Peyer's patch (tissue), 4 donors: ENCODE measurements around the gene MGAT5. TPM values are rescaled to one million over a fixed set of nuclear protein-coding genes. Genes with fewer than 3 reads are reported as not detected.

Experiments used
- DNase-seq, 3 donors: peaks; one replicate each; pipeline ENCODE4 v3.0.0-alpha.2; 2017 to 2019
- H3K27ac ChIP-seq, 4 donors: fragments of 200-600 bp; sonication (generic); one replicate each; pipeline ENCODE4 v1.5.1; 2016 to 2019
- H3K27me3 ChIP-seq, 2 donors: fragments of 200-600 bp; sonication (generic); one replicate each; pipeline ENCODE4 v1.5.1; 2019
- H3K36me3 ChIP-seq, 3 donors: fragments of 200-600 bp; sonication (generic); one replicate each; pipeline ENCODE4 v1.5.1; 2016 to 2019
- H3K4me1 ChIP-seq, 4 donors: fragments of 200-600 bp; sonication (generic); one replicate each; pipeline ENCODE4 v1.5.1; 2016 to 2019
- H3K4me3 ChIP-seq, 4 donors: fragments of 200-600 bp; sonication (generic); 1 replicate in 3 of 4; 2 replicates in 1 of 4; pipeline ENCODE4 v1.5.1; 2016 to 2019; ENCODE audit warnings: mild to moderate bottlenecking in 1 of 4
- H3K9me3 ChIP-seq, 4 donors: fragments of 200-600 bp; sonication (generic); one replicate each; pipeline ENCODE4 v1.5.1; 2016 to 2019; ENCODE audit warnings: mild to moderate bottlenecking in 1 of 4
- CTCF ChIP-seq, 6 experiments: fragments of 450-650 bp in 4 of 6; fragments of 200-600 bp in 2 of 6; sonication (generic) in 1 of 6; IDR thresholded peaks; one replicate each; pipeline ENCODE4 v1.5.1; 2017 to 2019; ENCODE audit warnings: antibody characterized with exemption in 6 of 6, mild to moderate bottlenecking in 3 of 6, moderate library complexity in 1 of 6
- POLR2A ChIP-seq, 2 donors: fragments of 450-650 bp; IDR thresholded peaks; one replicate each; pipeline ENCODE4 v1.5.1; 2017; ENCODE audit warnings: antibody characterized with exemption in 2 of 2, mild to moderate bottlenecking in 2 of 2, moderate library complexity in 2 of 2
- total RNA-seq, 4 donors: library from RNA; depleted of rRNA; stranded (reverse); fragments of >200 nt; gene quantifications; one replicate each; pipeline ENCODE4 v1.1.0, GENCODE V29; 2016

Gene MGAT5
- total RNA-seq, 4 donors from 2014 or later = 106 to 182 (median 117) TPM

- TF ChIP-seq POLR2A (IDR thresholded peaks at IDR 0.05) (no peak), CTCF (IDR thresholded peaks at IDR 0.05) (no peak)
- Histone ChIP-seq H3K36me3 (peaks cover 0 to 31% (median 0%) of the 10 kb centered on the region in 3 donors), H3K27me3 (no peaks in the 10 kb centered on the region), H3K4me3 (no peak overlapping the region), H3K27ac (no peak overlapping the region), H3K9me3 (no peaks in the 10 kb centered on the region), H3K4me1 (peaks cover 0 to 6% (median 1%) of the 10 kb centered on the region in 4 donors)
- DNase-seq = no peak
Observed at GRCh38 chr2:134361648-134362047, 107.8 kb downstream of the MGAT5 start.

- Histone ChIP-seq H3K4me3 (no peak overlapping the region), H3K4me1 (peaks cover 0 to 8% (median 3%) of the 10 kb centered on the region in 4 donors), H3K27ac (no peak overlapping the region), H3K27me3 (no peaks in the 10 kb centered on the region), H3K9me3 (no peaks in the 10 kb centered on the region), H3K36me3 (peaks cover 0 to 31% (median 0%) of the 10 kb centered on the region in 3 donors)
- no peak for DNase-seq
- no peak for TF ChIP-seq CTCF (IDR thresholded peaks at IDR 0.05)
- no peak for TF ChIP-seq POLR2A (IDR thresholded peaks at IDR 0.05)
Observed at GRCh38 chr2:134362152-134362668, 108.3 kb downstream of the MGAT5 start.

GRCh38 chr2:134362740-134363139 lies 108.9 kb downstream of the MGAT5 start:
- H3K9me3 ChIP-seq = no peaks in the 10 kb centered on the region
- peaks cover 0 to 31% (median 0%) of the 10 kb centered on the region in 3 donors for H3K36me3 ChIP-seq
- no peak overlapping the region for H3K4me3 ChIP-seq
- TF ChIP-seq CTCF (IDR thresholded peaks at IDR 0.05) (no peak), POLR2A (IDR thresholded peaks at IDR 0.05) (no peak)
- DNase-seq = no peak
- H3K4me1 ChIP-seq = peaks cover 0 to 11% (median 3%) of the 10 kb centered on the region in 4 donors
- H3K27me3 ChIP-seq = no peaks in the 10 kb centered on the region
- no peak overlapping the region for H3K27ac ChIP-seq

GRCh38 chr2:134365356-134365755 lies 111.5 kb downstream of the MGAT5 start:
- no peak overlapping the region for H3K4me3 ChIP-seq
- no peak overlapping the region for H3K27ac ChIP-seq
- DNase-seq = no peak
- H3K4me1 ChIP-seq = peaks cover 0 to 11% (median 5%) of the 10 kb centered on the region in 4 donors
- TF ChIP-seq POLR2A (IDR thresholded peaks at IDR 0.05) (no peak), CTCF (IDR thresholded peaks at IDR 0.05) (peak in 3 of 6 experiments; percentile 9 to 28 (median 19))
- H3K36me3 ChIP-seq = peaks cover 0 to 31% (median 0%) of the 10 kb centered on the region in 3 donors
- H3K27me3 ChIP-seq = no peaks in the 10 kb centered on the region
- H3K9me3 ChIP-seq = no peaks in the 10 kb centered on the region

GRCh38 chr2:134366359-134366758 lies 112.5 kb downstream of the MGAT5 start:
- H3K4me1 ChIP-seq = peaks cover 0 to 11% (median 5%) of the 10 kb centered on the region in 4 donors
- H3K27ac ChIP-seq = no peak overlapping the region
- no peaks in the 10 kb centered on the region for H3K27me3 ChIP-seq
- no peaks in the 10 kb centered on the region for H3K9me3 ChIP-seq
- DNase-seq = no peak
- peaks cover 0 to 31% (median 0%) of the 10 kb centered on the region in 3 donors for H3K36me3 ChIP-seq
- TF ChIP-seq CTCF (IDR thresholded peaks at IDR 0.05) (no peak), POLR2A (IDR thresholded peaks at IDR 0.05) (no peak)
- H3K4me3 ChIP-seq = no peak overlapping the region
